Vagina (tissue), 2 donors: ENCODE results near the gene RNF183. TPM values are rescaled to one million over a fixed set of nuclear protein-coding genes. Genes with fewer than 3 reads are reported as not detected.
A peak's percentile ranks its signal among the peaks of the same experiment; 100 is the strongest.

Experiments
- DNase-seq, 2 donors: peaks; one replicate each; pipeline ENCODE4 v3.0.0-alpha.2; 2017; ENCODE audit errors: extremely low spot score in 2 of 2
- H3K27ac ChIP-seq: fragments of 200-600 bp; sonication (generic); one replicate; pipeline ENCODE4 v1.5.1; 2019
- H3K27me3 ChIP-seq: fragments of 200-600 bp; sonication (generic); one replicate; pipeline ENCODE4 v1.5.1; 2019
- H3K36me3 ChIP-seq, 2 donors: fragments of 200-600 bp; sonication (generic); one replicate each; pipeline ENCODE4 v1.5.1; 2017 to 2019
- H3K4me1 ChIP-seq: fragments of 200-600 bp; sonication (generic); one replicate; pipeline ENCODE4 v1.5.1; 2019
- H3K4me3 ChIP-seq, 2 donors: fragments of 200-600 bp; sonication (generic); 1 replicate in 1 of 2; 2 replicates in 1 of 2; pipeline ENCODE4 v1.5.1; 2016 to 2019
- H3K9me3 ChIP-seq: fragments of 200-600 bp; sonication (generic); one replicate; pipeline ENCODE4 v1.5.1; 2019
- CTCF ChIP-seq, 3 experiments: fragments of 450-650 bp in 2 of 3; fragments of 200-600 bp in 1 of 3; sonication (generic) in 1 of 3; IDR thresholded peaks; one replicate each; pipeline ENCODE4 v1.5.1; 2017 to 2019; ENCODE audit warnings: antibody characterized with exemption in 3 of 3, mild to moderate bottlenecking in 2 of 3, moderate library complexity in 2 of 3
- POLR2A ChIP-seq, 2 donors: fragments of 450-650 bp; IDR thresholded peaks; one replicate each; pipeline ENCODE4 v1.6.1; 2017; ENCODE audit warnings: antibody characterized with exemption in 2 of 2, mild to moderate bottlenecking in 2 of 2, moderate library complexity in 2 of 2
- POLR2AphosphoS5 ChIP-seq, 2 donors: sonication (generic); formaldehyde crosslinking; IDR thresholded peaks; one replicate each; pipeline ENCODE4 v1.9.0; 2017; ENCODE audit warnings: antibody characterized with exemption in 2 of 2, mild to moderate bottlenecking in 2 of 2, low read depth in 1 of 2; ENCODE audit not compliant: insufficient read depth in 1 of 2
- intact Hi-C: fragments of 100-400 bp; cut with DNase I; formaldehyde crosslinking; loops from one replicate; pipeline ENCODE4 v1.15.1; 2023
- total RNA-seq: library from RNA; depleted of rRNA; stranded (reverse); fragments of >200 nt; gene quantifications from one replicate; pipeline ENCODE4 v1.2.3, GENCODE V29; 2016

RNF183 gene
- total RNA-seq, 1 donor from 2014 or later = not detected

- H3K4me3 ChIP-seq = no peak overlapping the region
- H3K27ac ChIP-seq = no peak overlapping the region
- TF ChIP-seq POLR2A (IDR thresholded peaks at IDR 0.05) = no peak
- no peak for TF ChIP-seq POLR2AphosphoS5 (IDR thresholded peaks at IDR 0.05; ENCODE audit: insufficient read depth in 1 of 2, low read depth in 1 of 2)
- no peak for TF ChIP-seq CTCF (IDR thresholded peaks at IDR 0.05)
- H3K36me3 ChIP-seq = no peaks in the 10 kb centered on the region
- no peaks in the 10 kb centered on the region for H3K9me3 ChIP-seq
- intact Hi-C loops = no loop called here
- H3K4me1 ChIP-seq = no peaks in the 10 kb centered on the region
- H3K27me3 ChIP-seq = no peaks in the 10 kb centered on the region
- DNase-seq = no peak
Observed at GRCh38 chr9:113310538-113310937, 7.4 kb upstream of the RNF183 start.

DNA sequence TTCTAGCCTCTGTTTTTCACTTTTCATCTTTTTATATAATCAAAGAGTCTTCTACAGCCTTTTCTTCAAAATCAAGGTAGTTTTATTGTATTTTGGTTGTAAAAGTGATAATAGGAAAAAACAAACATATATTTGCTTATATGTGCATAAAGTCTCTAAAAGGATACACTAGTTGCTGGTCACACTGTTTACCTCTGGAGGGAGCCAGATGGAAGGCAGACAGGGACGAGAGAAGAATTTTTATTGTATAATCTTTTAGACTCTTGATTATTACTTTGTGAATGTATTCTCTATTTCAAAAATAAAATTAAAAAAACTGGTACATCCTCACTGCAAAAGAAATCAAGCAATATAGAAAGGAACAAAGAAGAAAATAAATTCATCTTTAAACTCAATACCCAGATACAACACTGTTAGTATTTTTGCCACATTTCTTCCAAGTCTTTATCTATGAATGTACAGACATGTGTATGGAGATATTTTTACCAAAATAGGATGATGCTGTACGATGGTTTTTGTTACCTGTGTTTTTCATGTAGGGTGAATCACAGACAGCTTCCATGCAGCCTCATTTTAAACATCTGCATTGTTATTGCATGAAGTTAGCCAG, 6.1 kb upstream of the RNF183 start:
- no peaks in the 10 kb centered on the region for H3K36me3 ChIP-seq
- H3K27me3 ChIP-seq = no peaks in the 10 kb centered on the region
- no peak overlapping the region for H3K27ac ChIP-seq
- no peaks in the 10 kb centered on the region for H3K9me3 ChIP-seq
- no peaks in the 10 kb centered on the region for H3K4me1 ChIP-seq
- H3K4me3 ChIP-seq = no peak overlapping the region
- intact Hi-C loops = no loop called here
- DNase-seq = no peak
- TF ChIP-seq POLR2AphosphoS5 (IDR thresholded peaks at IDR 0.05; ENCODE audit: insufficient read depth in 1 of 2, low read depth in 1 of 2) = no peak
- peak in 2 of 3 experiments; percentile 21 to 40 for TF ChIP-seq CTCF (IDR thresholded peaks at IDR 0.05)
- no peak for TF ChIP-seq POLR2A (IDR thresholded peaks at IDR 0.05)

GRCh38 chr9:113307396-113307975, 4.3 kb upstream of the RNF183 start:
- Histone ChIP-seq H3K27me3 (no peaks in the 10 kb centered on the region), H3K36me3 (no peaks in the 10 kb centered on the region)
- intact Hi-C loops = no loop called here

GRCh38 chr9:113306566-113306965, 3.4 kb upstream of the RNF183 start:
- intact Hi-C loops = no loop called here
- no peak for DNase-seq
- TF ChIP-seq POLR2A (IDR thresholded peaks at IDR 0.05) = no peak
- no peak for TF ChIP-seq CTCF (IDR thresholded peaks at IDR 0.05)
- no peak for TF ChIP-seq POLR2AphosphoS5 (IDR thresholded peaks at IDR 0.05; ENCODE audit: insufficient read depth in 1 of 2, low read depth in 1 of 2)
- Histone ChIP-seq H3K27me3 (no peaks in the 10 kb centered on the region), H3K4me3 (no peak overlapping the region), H3K27ac (no peak overlapping the region), H3K4me1 (no peaks in the 10 kb centered on the region), H3K36me3 (no peaks in the 10 kb centered on the region), H3K9me3 (no peaks in the 10 kb centered on the region)

More at GRCh38 chr9:113307396-113307975, 4.3 kb upstream of the RNF183 start:
- TF ChIP-seq POLR2AphosphoS5 (IDR thresholded peaks at IDR 0.05; ENCODE audit: insufficient read depth in 1 of 2, low read depth in 1 of 2) (no peak), CTCF (IDR thresholded peaks at IDR 0.05) (no peak), POLR2A (IDR thresholded peaks at IDR 0.05) (no peak)
- H3K4me3 ChIP-seq = no peak overlapping the region
- H3K4me1 ChIP-seq = no peaks in the 10 kb centered on the region
- DNase-seq = no peak
- H3K27ac ChIP-seq = no peak overlapping the region
- no peaks in the 10 kb centered on the region for H3K9me3 ChIP-seq

GRCh38 chr9:113301548-113301947, 1.6 kb downstream of the RNF183 start:
- intact Hi-C loops = no loop called here
- Histone ChIP-seq H3K27me3 (no peaks in the 10 kb centered on the region), H3K4me3 (no peak overlapping the region), H3K27ac (no peak overlapping the region), H3K4me1 (no peaks in the 10 kb centered on the region), H3K36me3 (no peaks in the 10 kb centered on the region), H3K9me3 (no peaks in the 10 kb centered on the region)
- TF ChIP-seq CTCF (IDR thresholded peaks at IDR 0.05) = no peak
- TF ChIP-seq POLR2AphosphoS5 (IDR thresholded peaks at IDR 0.05; ENCODE audit: insufficient read depth in 1 of 2, low read depth in 1 of 2) = no peak
- TF ChIP-seq POLR2A (IDR thresholded peaks at IDR 0.05) = no peak
- no peak for DNase-seq
